Endothelial cell (in vitro differentiated cells): ENCODE results near the gene BMS1. TPM values are rescaled to one million over a fixed set of nuclear protein-coding genes. Genes with fewer than 3 reads are reported as not detected.

ENCODE experiments used
- DNase-seq: peaks from one replicate; pipeline ENCODE4 v3.0.0; 2021; ENCODE audit warnings: low spot score
- H3K27ac Mint-ChIP-seq: one replicate; pipeline ENCODE4 v1.8.0; 2021; ENCODE audit warnings: mixed read lengths, inconsistent platforms; ENCODE audit not compliant: unreplicated experiment
- H3K27me3 Mint-ChIP-seq: one replicate; pipeline ENCODE4 v1.8.0; 2021; ENCODE audit warnings: mild to moderate bottlenecking, moderate library complexity, mixed read lengths, inconsistent platforms; ENCODE audit not compliant: unreplicated experiment
- H3K36me3 Mint-ChIP-seq: one replicate; pipeline ENCODE4 v1.8.0; 2021; ENCODE audit warnings: mild to moderate bottlenecking, low read depth, mixed read lengths, inconsistent platforms; ENCODE audit not compliant: unreplicated experiment
- H3K4me1 Mint-ChIP-seq: one replicate; pipeline ENCODE4 v1.8.0; 2021; ENCODE audit warnings: mild to moderate bottlenecking, mixed read lengths, inconsistent platforms; ENCODE audit not compliant: unreplicated experiment
- H3K4me3 Mint-ChIP-seq: one replicate; pipeline ENCODE4 v1.8.0; 2021; ENCODE audit warnings: mild to moderate bottlenecking, mixed read lengths, inconsistent platforms; ENCODE audit not compliant: unreplicated experiment
- H3K9me3 Mint-ChIP-seq: one replicate; pipeline ENCODE4 v1.8.0; 2021; ENCODE audit warnings: mixed read lengths, inconsistent platforms; ENCODE audit not compliant: unreplicated experiment
- CTCF ChIP-seq: fragments of 200-600 bp; sonication (generic); IDR thresholded peaks from one replicate; pipeline ENCODE4 v1.5.0; 2021; ENCODE audit warnings: antibody characterized with exemption; ENCODE audit not compliant: unreplicated experiment
- total RNA-seq: library from RNA; stranded (reverse); fragmentation: NEBNext Ultra II Directional; extraction: Animal tissue kit (Norgen Biotek cat#: 25700); gene quantifications from one replicate; pipeline ENCODE4 v1.2.1, GENCODE V29; 2021; ENCODE audit not compliant: unreplicated experiment

Gene BMS1
- total RNA-seq, 1 donor from 2014 or later: 22.4 TPM

- DNase-seq: no peak
- Mint-ChIP-seq H3K9me3 (peaks cover 3% of the 10 kb centered on the region), H3K4me3 (peak overlapping the region; percentile 99), H3K27ac (peak overlapping the region; percentile 99), H3K4me1 (peaks cover 9% of the 10 kb centered on the region), H3K36me3 (peaks cover 21% of the 10 kb centered on the region), H3K27me3 (peaks cover 20% of the 10 kb centered on the region)
- TF ChIP-seq CTCF: no peak
Observed at GRCh38 chr10:42781893-42782445, 626 bp upstream of the BMS1 start.

- peak overlapping the region; percentile 99 for H3K4me3 Mint-ChIP-seq
- H3K4me1 Mint-ChIP-seq: peaks cover 9% of the 10 kb centered on the region
- H3K36me3 Mint-ChIP-seq: peaks cover 21% of the 10 kb centered on the region
- peaks cover 3% of the 10 kb centered on the region for H3K9me3 Mint-ChIP-seq
- peak overlapping the region; percentile 99 for H3K27ac Mint-ChIP-seq
- no peak for TF ChIP-seq CTCF
- no peak for DNase-seq
- peaks cover 18% of the 10 kb centered on the region for H3K27me3 Mint-ChIP-seq
Observed at GRCh38 chr10:42783181-42783549, 570 bp downstream of the BMS1 start.

GRCh38 chr10:42785759-42786158 is 3.2 kb downstream of the BMS1 start:
- DNase-seq: no peak
- peaks cover 11% of the 10 kb centered on the region for H3K27me3 Mint-ChIP-seq
- H3K4me1 Mint-ChIP-seq: peaks cover 9% of the 10 kb centered on the region
- no peak overlapping the region for H3K27ac Mint-ChIP-seq
- H3K4me3 Mint-ChIP-seq: peak overlapping the region; percentile 16
- H3K36me3 Mint-ChIP-seq: peaks cover 27% of the 10 kb centered on the region
- no peak for TF ChIP-seq CTCF
- H3K9me3 Mint-ChIP-seq: no peaks in the 10 kb centered on the region

GRCh38 chr10:42790835-42791234 is 8.2 kb downstream of the BMS1 start:
- Mint-ChIP-seq H3K27ac (peak overlapping the region; percentile 76), H3K36me3 (peaks cover 58% of the 10 kb centered on the region), H3K27me3 (peaks cover 2% of the 10 kb centered on the region), H3K4me1 (no peaks in the 10 kb centered on the region), H3K4me3 (no peak overlapping the region), H3K9me3 (no peaks in the 10 kb centered on the region)
- no peak for DNase-seq
- no peak for TF ChIP-seq CTCF

- Mint-ChIP-seq H3K27me3 (peaks cover 2% of the 10 kb centered on the region), H3K27ac (no peak overlapping the region), H3K4me1 (no peaks in the 10 kb centered on the region), H3K36me3 (peaks cover 80% of the 10 kb centered on the region), H3K4me3 (peak overlapping the region; percentile 4), H3K9me3 (no peaks in the 10 kb centered on the region)
- DNase-seq: no peak
- no peak for TF ChIP-seq CTCF
Observed at GRCh38 chr10:42795701-42796100, 13.1 kb downstream of the BMS1 start.
